Pancreas (tissue), 10 donors: ENCODE measurements around the gene PKHD1. TPM values are rescaled to one million over a fixed set of nuclear protein-coding genes. Genes with fewer than 3 reads are reported as not detected.

Experiments used
- ATAC-seq, 4 donors: fragments of 200-7000 bp; cut with Tn5 transposase; one replicate each; pipeline versions ENCODE4 v1.8.0 to v1.9.1; 2020; ENCODE audit warnings: mild to moderate bottlenecking in 4 of 4, moderate library complexity in 4 of 4
- DNase-seq, 6 donors: peaks; one replicate each; pipeline ENCODE4 v3.0.0-alpha.2; 2020
- FAIRE-seq: peaks from 2 replicates; lab custom pipeline; 2012; peaks lifted over from hg19 to GRCh38; lab: Jason Lieb, UNC
- H3K27ac ChIP-seq, 4 donors: fragments of 200-600 bp; sonication (generic); 1 replicate in 3 of 4; 2 replicates in 1 of 4; pipeline versions ENCODE4 v1.5.0 to v1.8.0; 2020
- H3K27me3 ChIP-seq, 4 donors: fragments of 200-600 bp; one replicate each; pipeline ENCODE4 v1.8.0; 2021
- H3K36me3 ChIP-seq, 3 donors: fragments of 200-600 bp; sonication (generic) in 1 of 3; one replicate each; pipeline versions ENCODE4 v1.5.0 to v1.8.0; 2020 to 2021
- H3K4me1 ChIP-seq, 3 donors: fragments of 200-600 bp; one replicate each; pipeline ENCODE4 v1.8.0; 2021
- H3K4me3 ChIP-seq, 4 donors: fragments of 200-600 bp; sonication (generic) in 2 of 4; one replicate each; pipeline versions ENCODE4 v1.5.0 to v1.8.0; 2020 to 2021
- H3K9me3 ChIP-seq, 4 donors: fragments of 200-600 bp; one replicate each; pipeline ENCODE4 v1.8.0; 2021
- CTCF ChIP-seq, 4 donors: fragments of 200-600 bp; sonication (generic) in 3 of 4; IDR thresholded peaks; one replicate each; pipeline versions ENCODE4 v1.5.0 to v1.8.0; 2021; ENCODE audit warnings: antibody characterized with exemption in 4 of 4
- WGBS, 2 donors: extraction: QIAGEN DNeasy Blood & Tissue Kit; methylation state at CpG; one replicate each; pipeline ENCODE4 v1.1.7; 2013; 5-methylcytosine and 5-hydroxymethylcytosine counted together
- intact Hi-C, 3 donors: fragments of 100-400 bp; cut with DNase I; formaldehyde crosslinking; loops; one replicate each; pipeline versions ENCODE4 v1.11.1 to v1.14.2; 2022
- polyA plus RNA-seq, 2 donors: library from polyadenylated mRNA; stranded (reverse); fragments of 200-250 nt; gene quantifications; one replicate each; pipeline ENCODE4 v1.2.3, GENCODE V29; 2013
- total RNA-seq, 6 donors: library from RNA; stranded (reverse); fragmentation: NEBNext Ultra II Directional in 4 of 6; extraction: Animal tissue kit (Norgen Biotek cat#: 25700) in 4 of 6; gene quantifications; one replicate each; pipeline versions ENCODE4 v1.2.1 to v1.2.4, GENCODE V29; 2021 to 2023
- donor health status: healthy with polysubstance abuse.
- donor health status: DM: no; HTN: no; CAD: no; lungs with moderate emphysema.
- donor health status: DM: no; HTN: no; CAD: no.
- donor health status: control.
- donor health status: control.
- donor health status: Bipolar disorder and iron deficiency.
- donor health status: DM: yes; HTN: yes; CAD: no.
- donor health status: DM: no; HTN: no; CAD: no.
- donor health status: DM: no; HTN: no; CAD: no.
- donor health status: DM: yes; HTN: yes; CAD: no.

PKHD1 gene
- total and polyA plus RNA-seq, 8 donors, result 6.4 to 33.0 (median 16.3) TPM

- 67 to 85% methylated on average over 1 of the region's 1 CpG for WGBS, 2 donors
- FAIRE-seq (no peak), DNase-seq (no peak), ATAC-seq (no peak)
- no peaks in the 10 kb centered on the region for H3K27me3 ChIP-seq
- no peaks in the 10 kb centered on the region for H3K36me3 ChIP-seq
- intact Hi-C loops, result no loop called here
- H3K4me1 ChIP-seq, result no peaks in the 10 kb centered on the region
- H3K9me3 ChIP-seq, result no peaks in the 10 kb centered on the region
- H3K27ac ChIP-seq, result no peak overlapping the region
- H3K4me3 ChIP-seq, result no peak overlapping the region
- TF ChIP-seq CTCF (IDR thresholded peaks at IDR 0.05), result no peak
Measured at GRCh38 chr6:51704932-51705540, 382.4 kb downstream of the PKHD1 start.

- Histone ChIP-seq H3K27ac (no peak overlapping the region), H3K4me3 (no peak overlapping the region), H3K27me3 (no peaks in the 10 kb centered on the region), H3K36me3 (no peaks in the 10 kb centered on the region), H3K4me1 (no peaks in the 10 kb centered on the region), H3K9me3 (no peaks in the 10 kb centered on the region)
- FAIRE-seq, result no peak
- intact Hi-C loops, result no loop called here
- no peak for ATAC-seq
- no peak for TF ChIP-seq CTCF (IDR thresholded peaks at IDR 0.05)
- 32 to 35% methylated on average over 2 of the region's 2 CpGs for WGBS, 2 donors
- DNase-seq, result no peak
Measured at GRCh38 chr6:51702851-51703250, 384.6 kb downstream of the PKHD1 start.

- Histone ChIP-seq H3K4me1 (peaks cover 0 to 4% (median 0%) of the 10 kb centered on the region in 3 donors), H3K4me3 (no peak overlapping the region), H3K9me3 (no peaks in the 10 kb centered on the region), H3K27ac (no peak overlapping the region), H3K36me3 (no peaks in the 10 kb centered on the region), H3K27me3 (no peaks in the 10 kb centered on the region)
- ATAC-seq, result no peak
- TF ChIP-seq CTCF (IDR thresholded peaks at IDR 0.05), result no peak
- intact Hi-C loops, result no loop called here
- FAIRE-seq, result no peak
- DNase-seq, result no peak
Measured at GRCh38 chr6:51684603-51685002, 402.8 kb downstream of the PKHD1 start.

GRCh38 chr6:51684038-51684437, 403.4 kb downstream of the PKHD1 start:
- DNase-seq (no peak), FAIRE-seq (no peak), ATAC-seq (no peak)
- no peaks in the 10 kb centered on the region for H3K36me3 ChIP-seq
- no peaks in the 10 kb centered on the region for H3K9me3 ChIP-seq
- no peak overlapping the region for H3K27ac ChIP-seq
- no peak overlapping the region for H3K4me3 ChIP-seq
- 89 to 100% methylated on average over 1 of the region's 1 CpG for WGBS, 2 donors
- TF ChIP-seq CTCF (IDR thresholded peaks at IDR 0.05), result no peak
- intact Hi-C loops, result no loop called here
- no peaks in the 10 kb centered on the region for H3K27me3 ChIP-seq
- H3K4me1 ChIP-seq, result peaks cover 0 to 5% (median 3%) of the 10 kb centered on the region in 3 donors

GRCh38 chr6:51678905-51679620, 408.4 kb downstream of the PKHD1 start:
- WGBS, 2 donors, result 9 to 14% methylated on average over 5 of the region's 5 CpGs
- FAIRE-seq, result no peak
- peak overlapping the region in 3 of 4 donors; percentile 25 to 63 (median 52) for H3K27ac ChIP-seq
- intact Hi-C loops, result no loop called here
- peaks cover 0 to 30% (median 12%) of the 10 kb centered on the region in 3 donors for H3K4me1 ChIP-seq
- no peaks in the 10 kb centered on the region for H3K36me3 ChIP-seq
- peak; percentile 62 to 81 (median 76) for ATAC-seq
- TF ChIP-seq CTCF (IDR thresholded peaks at IDR 0.05), result no peak
- H3K9me3 ChIP-seq, result no peaks in the 10 kb centered on the region
- H3K4me3 ChIP-seq, result no peak overlapping the region
- peak in 1 of 6 donors; percentile 22 for DNase-seq
- no peaks in the 10 kb centered on the region for H3K27me3 ChIP-seq
